Measurements from ENCODE around the gene OR52R1.

GRCh38 chr11:4830909-4831308 is 26.7 kb upstream of the OR52R1 start:
- TF ChIP-seq CTCF (IDR thresholded peaks at IDR 0.05) = no peak
- no peak for TF ChIP-seq POLR2A (IDR thresholded peaks at IDR 0.05)

Measured in ovary (tissue), 3 donors.